ENCODE data around the gene KCNH1. TPM values are rescaled to one million over a fixed set of nuclear protein-coding genes. Genes with fewer than 3 reads are reported as not detected.

The KCNH1 gene
- total and polyA plus RNA-seq, 10 of the 15 experiments (the other 5 are each of a cell fraction or from before 2014, with no cell fraction given), result 0.02 to 0.04 (median 0.04) TPM; not detected in 7

DNA sequence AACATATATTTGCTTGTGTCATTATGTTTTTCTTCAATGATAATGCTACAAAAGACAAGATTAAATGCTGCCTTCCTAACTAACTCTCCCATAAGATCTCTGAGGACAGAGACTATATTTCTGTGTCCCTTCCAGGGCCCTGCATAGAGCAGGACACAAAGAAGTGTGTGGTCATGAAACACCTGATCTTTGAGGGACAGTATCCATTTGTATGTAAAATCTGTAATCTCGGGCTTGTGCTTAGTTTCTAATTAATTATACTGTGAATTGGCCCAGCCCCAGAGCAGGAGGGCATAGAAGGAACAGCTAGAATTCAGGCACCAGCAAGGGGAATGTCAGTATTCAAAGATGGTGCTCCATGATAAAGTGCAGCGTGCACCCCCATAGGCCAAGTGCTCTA is 430.4 kb downstream of the KCNH1 start:
- TF ChIP-seq ZNF207 (IDR thresholded peaks at IDR 0.05; ENCODE audit: borderline replicate concordance), result no peak
- DNase-seq (ENCODE audit: low read depth, low spot score), result no peak
- ChIA-PET SMC1A (ENCODE audit: uncharacterized antibody, unreplicated experiment) (no interaction called here), POLR2A (no interaction called here), RAD21 (ENCODE audit: unreplicated experiment) (no interaction called here), CTCF (interaction anchor here (1.0 kb wide), 1 partner anchor 24 kb away, joined by 3 read pairs; no protein-coding TSS in a partner anchor)
- Histone ChIP-seq H3K9me3 (replicated peaks; ENCODE audit: control insufficient read depth, insufficient read depth, low read length) (no peaks in the 10 kb centered on the region), H2AFZ (ENCODE audit: control insufficient read depth, low read depth, low read length) (no peak overlapping the region), H3K4me2 (ENCODE audit: control insufficient read depth, insufficient read depth) (no peak overlapping the region), H3K4me1 (ENCODE audit: control insufficient read depth, insufficient read depth, low read length) (no peaks in the 10 kb centered on the region; the same call in 1 of the 2 replicates), H4K20me1 (ENCODE audit: control insufficient read depth, insufficient read depth) (no peaks in the 10 kb centered on the region), H3K9ac (ENCODE audit: control insufficient read depth, insufficient read depth, low read length) (no peak overlapping the region), H3K4me3 (no peak overlapping the region), H3K27ac (ENCODE audit: control insufficient read depth, insufficient read depth) (no peak overlapping the region), H3K27me3 (replicated peaks in 1 of 2; ENCODE audit: control insufficient read depth in 2 of 2, insufficient read depth in 2 of 2, low read length in 1 of 2) (no peaks in the 10 kb centered on the region), H3K79me2 (ENCODE audit: control insufficient read depth, insufficient read depth, low read length) (no peaks in the 10 kb centered on the region), H3K36me3 (ENCODE audit: control insufficient read depth in 2 of 2, insufficient read depth in 2 of 2, low read length in 1 of 2) (no peaks in the 10 kb centered on the region)
- BruUV-seq (replicated peaks), result no TSS peak
- WGBS (ENCODE audit: insufficient coverage, insufficient replicate concordance, low lambda C conversion rate, missing lambda C conversion rate), result 27% methylated on average over 2 of the region's 2 CpGs
- no peak for ATAC-seq
- in situ Hi-C loops (cut with MboI) (no loop called here), intact Hi-C loops (cut with micrococcal nuclease; ENCODE audit: unreplicated experiment) (no loop called here)
- no peak for FAIRE-seq

DNA sequence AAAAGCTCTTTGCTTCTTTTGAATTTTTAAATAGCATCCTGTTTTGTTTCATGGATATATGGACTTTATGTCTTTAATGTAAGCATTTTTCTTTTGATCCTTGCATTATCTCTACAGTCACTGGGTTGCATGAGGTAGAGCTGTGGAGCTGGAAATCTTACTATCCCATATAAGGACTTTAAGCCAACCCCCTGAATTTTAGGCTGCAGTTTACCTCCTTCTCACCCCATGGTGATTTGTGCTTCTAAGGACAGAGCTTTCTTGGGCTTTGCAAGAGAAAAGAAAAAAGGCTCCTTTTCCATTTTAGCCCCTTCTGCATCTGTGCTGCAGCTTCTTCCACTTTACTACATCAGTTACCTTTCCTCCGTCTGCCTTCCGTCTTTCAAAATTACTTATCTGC is 431.4 kb downstream of the KCNH1 start:
- ChIA-PET POLR2A (interaction anchor here (0.6 kb wide), 1 partner anchor 173 kb away, joined by 4 read pairs; no protein-coding TSS in a partner anchor), SMC1A (ENCODE audit: uncharacterized antibody, unreplicated experiment) (interaction anchor here (0.6 to 1.7 kb wide), 3 partner anchors 25 to 197 kb away, joined by 3 read pairs; no protein-coding TSS in a partner anchor), CTCF (interaction anchor here (0.8 kb wide), 1 partner anchor 24 kb away, joined by 4 read pairs; no protein-coding TSS in a partner anchor), RAD21 (ENCODE audit: unreplicated experiment) (interaction anchor here (0.7 kb wide), 1 partner anchor 104 kb away, joined by 3 read pairs; no protein-coding TSS in a partner anchor)
- H4K20me1 ChIP-seq (ENCODE audit: control insufficient read depth, insufficient read depth), result no peaks in the 10 kb centered on the region
- DNase-seq (ENCODE audit: low read depth, low spot score) (no peak), ATAC-seq (no peak), FAIRE-seq (no peak)
- peaks cover 1% of the 10 kb centered on the region for H3K4me1 ChIP-seq (ENCODE audit: control insufficient read depth, insufficient read depth, low read length)
- 89% methylated on average over 2 of the region's 2 CpGs for WGBS (ENCODE audit: insufficient coverage, insufficient replicate concordance, low lambda C conversion rate, missing lambda C conversion rate)
- no peak overlapping the region for H3K9ac ChIP-seq (ENCODE audit: control insufficient read depth, insufficient read depth, low read length)
- H3K9me3 ChIP-seq (replicated peaks; ENCODE audit: control insufficient read depth, insufficient read depth, low read length), result no peaks in the 10 kb centered on the region
- in situ Hi-C loops (cut with MboI), result no loop called here
- no TSS peak for BruUV-seq (replicated peaks)
- intact Hi-C loops (cut with micrococcal nuclease; ENCODE audit: unreplicated experiment), result no loop called here
- no peak overlapping the region for H2AFZ ChIP-seq (ENCODE audit: control insufficient read depth, low read depth, low read length)
- H3K27me3 ChIP-seq (replicated peaks in 1 of 2; ENCODE audit: control insufficient read depth in 2 of 2, insufficient read depth in 2 of 2, low read length in 1 of 2), result no peaks in the 10 kb centered on the region
- H3K36me3 ChIP-seq (ENCODE audit: control insufficient read depth in 2 of 2, insufficient read depth in 2 of 2, low read length in 1 of 2), result no peaks in the 10 kb centered on the region
- no peaks in the 10 kb centered on the region for H3K79me2 ChIP-seq (ENCODE audit: control insufficient read depth, insufficient read depth, low read length)
- no peak overlapping the region for H3K27ac ChIP-seq (ENCODE audit: control insufficient read depth, insufficient read depth)
- H3K4me2 ChIP-seq (ENCODE audit: control insufficient read depth, insufficient read depth), result no peak overlapping the region
- no peak overlapping the region for H3K4me3 ChIP-seq
- TF ChIP-seq USF1 (IDR thresholded peaks at IDR 0.05; ENCODE audit: borderline replicate concordance, extremely low read length, insufficient read depth, low read depth, low read length), result no peak
- no peak for TF ChIP-seq EP300 (IDR thresholded peaks at IDR 0.05; ENCODE audit: borderline replicate concordance in 1 of 2, control insufficient read depth in 1 of 2, low read depth in 2 of 2, low read length in 2 of 2)
- TF ChIP-seq MEF2B (IDR thresholded peaks at IDR 0.05; ENCODE audit: partially characterized antibody, poor library complexity, severe bottlenecking), result no peak
- TF ChIP-seq YY1 (IDR thresholded peaks at IDR 0.05; ENCODE audit: low read depth, low read length), result no peak
- TF ChIP-seq RFX5 (IDR thresholded peaks at IDR 0.05; ENCODE audit: low read depth, low read length), result no peak
- no peak for TF ChIP-seq SREBF1 (IDR thresholded peaks at IDR 0.05; ENCODE audit: low read length)
- no peak for TF ChIP-seq ATF3 (IDR thresholded peaks at IDR 0.05; ENCODE audit: borderline replicate concordance, extremely low read depth, low read depth, low read length)
- TF ChIP-seq TCF3 (IDR thresholded peaks at IDR 0.05; ENCODE audit: borderline replicate concordance, insufficient read depth, low read depth, low read length), result no peak
- TF ChIP-seq NFXL1 (IDR thresholded peaks at IDR 0.05; ENCODE audit: borderline replicate concordance), result no peak
- no peak for TF ChIP-seq ZBED1 (IDR thresholded peaks at IDR 0.05; ENCODE audit: borderline replicate concordance)
- TF ChIP-seq ATF7 (IDR thresholded peaks at IDR 0.05; ENCODE audit: low read depth), result no peak
- no peak for TF ChIP-seq SRF (IDR thresholded peaks at IDR 0.05; ENCODE audit: low read depth in 2 of 2, low read length in 2 of 2)
- TF ChIP-seq JUND (IDR thresholded peaks at IDR 0.05; ENCODE audit: low read depth, low read length), result no peak
- TF ChIP-seq KAT2A (conservative IDR thresholded peaks at IDR 0.05; ENCODE audit: control insufficient read depth, low read depth, low read length), result no peak
- TF ChIP-seq ZNF24 (IDR thresholded peaks at IDR 0.05), result no peak
- TF ChIP-seq SREBF2 (IDR thresholded peaks at IDR 0.05; ENCODE audit: low read length), result no peak
- TF ChIP-seq ASH2L (IDR thresholded peaks at IDR 0.05; ENCODE audit: borderline replicate concordance, low read depth), result no peak

Measured in GM12878 (cell line).